Stimulated activated CD4-positive, alpha-beta T cell treated with anti-CD3 and anti-CD28 coated beads, Interleukin-1b, Interleukin-23, amount 100 ng/mL, for 4 hours (primary cell): ENCODE data around the gene FAM181A.
A peak's percentile ranks its signal among the peaks of the same experiment; 100 is the strongest.

Source experiments
- DNase-seq, 2 donors: peaks; one replicate each; pipeline ENCODE4 v3.0.0-alpha.2; 2020; ENCODE audit warnings: low read depth in 2 of 2

FAM181A gene

GRCh38 chr14:93903342-93904184 lies 23.6 kb upstream of the FAM181A start:
- DNase-seq = no peak

DNA sequence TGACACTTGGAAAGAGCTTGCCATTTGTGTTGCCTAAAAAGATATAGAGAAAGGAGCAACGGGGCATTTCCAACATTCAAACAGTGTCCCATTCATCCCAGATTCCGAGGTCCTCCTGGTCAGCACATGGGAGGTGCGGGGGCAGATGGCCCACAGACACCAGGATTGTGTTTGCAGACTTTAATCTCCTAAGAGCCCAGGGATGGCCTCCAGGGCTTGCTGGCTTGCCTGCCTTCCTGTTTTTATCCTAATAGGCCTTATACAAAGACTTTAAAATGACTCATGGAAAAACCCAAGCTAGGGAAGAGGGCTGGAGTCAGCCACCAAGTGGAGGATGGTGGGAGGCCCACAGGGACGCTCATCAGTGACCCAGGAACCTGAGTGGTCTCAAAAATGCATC lies 21.5 kb upstream of the FAM181A start:
- DNase-seq = no peak

DNA sequence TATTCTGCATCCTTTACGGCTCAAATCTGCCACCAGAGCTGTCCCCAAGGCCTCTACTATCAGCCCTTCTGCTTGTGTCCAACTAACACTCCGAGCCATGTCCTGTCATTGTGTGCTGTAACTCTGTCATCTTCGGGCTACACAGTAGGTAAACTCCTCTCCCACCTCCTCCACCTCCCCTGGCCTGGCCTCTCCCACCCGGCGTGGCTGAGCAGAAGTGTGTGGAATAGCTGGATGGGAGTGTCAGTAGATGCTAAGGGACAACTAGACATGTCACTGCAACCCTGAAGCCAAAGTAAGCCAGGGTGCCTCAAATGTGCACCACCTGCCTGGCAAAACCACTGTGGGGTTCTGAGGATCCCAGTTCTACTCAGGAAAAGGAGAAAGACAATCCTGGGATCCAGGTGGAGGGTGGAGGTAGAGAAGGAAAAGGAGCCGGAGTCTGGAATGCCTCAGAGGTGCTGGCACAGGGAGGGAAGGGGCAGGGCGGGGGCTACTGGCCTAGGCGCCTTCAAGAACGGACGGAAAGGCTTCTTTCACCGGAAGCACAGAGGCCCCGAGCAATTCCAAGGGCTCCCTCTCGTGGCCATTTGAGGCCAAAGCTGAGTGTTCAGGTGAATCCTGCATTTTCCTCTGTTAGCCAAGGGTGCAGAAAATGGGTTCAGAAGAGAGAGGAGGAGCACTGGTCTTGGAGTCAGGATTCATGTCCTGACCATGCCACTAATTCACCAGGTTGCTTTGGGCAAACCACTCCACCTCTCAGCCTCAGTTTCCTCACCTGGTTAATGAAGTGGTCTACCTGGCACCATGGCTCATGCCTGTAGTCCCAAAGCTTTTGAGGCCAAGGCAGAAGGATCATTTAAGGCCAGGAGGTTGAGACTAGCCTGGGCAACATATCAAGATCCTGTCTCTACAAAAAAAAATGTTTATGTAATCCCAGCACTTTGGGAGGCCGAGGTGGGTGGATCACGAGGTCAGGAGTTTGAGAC lies 20.5 kb upstream of the FAM181A start:
- peak; percentile 19 to 34 for DNase-seq

GRCh38 chr14:93909429-93910128 lies 17.6 kb upstream of the FAM181A start:
- no peak for DNase-seq

- no peak for DNase-seq
These were observed 15.0 kb upstream of the FAM181A start for GRCh38 chr14:93911975-93912615.

GRCh38 chr14:93912782-93913181 lies 14.4 kb upstream of the FAM181A start:
- DNase-seq = no peak

- DNase-seq = no peak
These were observed 12.9 kb upstream of the FAM181A start for GRCh38 chr14:93914278-93914677.

DNA sequence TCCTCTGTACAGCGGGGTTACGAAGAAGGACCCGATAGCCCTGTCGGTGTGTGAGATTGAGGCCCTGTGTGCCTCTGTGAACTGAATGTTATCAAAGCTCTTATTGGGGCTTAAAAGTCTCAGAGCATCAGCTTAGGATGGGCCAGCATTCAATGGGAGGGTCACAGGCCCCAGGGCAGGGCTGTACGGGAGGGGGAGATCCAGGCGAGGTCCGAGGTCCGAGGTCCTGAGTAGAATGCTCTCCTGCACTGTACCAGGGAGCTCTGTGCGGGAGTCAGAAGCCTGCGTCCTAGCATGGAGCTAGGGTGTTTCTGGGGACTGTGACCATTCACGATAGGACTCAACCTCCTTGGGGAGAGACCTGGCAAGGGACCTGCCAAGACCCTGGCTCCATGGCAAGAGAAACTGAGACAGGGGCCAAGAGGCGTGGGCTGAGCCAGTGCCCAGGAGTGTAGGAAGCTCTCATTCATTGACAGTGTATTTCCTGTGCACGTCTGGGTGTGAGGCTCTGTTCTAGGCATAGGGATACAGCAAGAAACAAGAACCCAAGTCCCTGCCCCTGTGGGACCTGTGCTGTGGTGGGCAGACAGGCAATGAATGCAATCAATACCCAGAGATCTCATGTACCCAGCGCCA lies 12.0 kb upstream of the FAM181A start:
- no peak for DNase-seq

DNA sequence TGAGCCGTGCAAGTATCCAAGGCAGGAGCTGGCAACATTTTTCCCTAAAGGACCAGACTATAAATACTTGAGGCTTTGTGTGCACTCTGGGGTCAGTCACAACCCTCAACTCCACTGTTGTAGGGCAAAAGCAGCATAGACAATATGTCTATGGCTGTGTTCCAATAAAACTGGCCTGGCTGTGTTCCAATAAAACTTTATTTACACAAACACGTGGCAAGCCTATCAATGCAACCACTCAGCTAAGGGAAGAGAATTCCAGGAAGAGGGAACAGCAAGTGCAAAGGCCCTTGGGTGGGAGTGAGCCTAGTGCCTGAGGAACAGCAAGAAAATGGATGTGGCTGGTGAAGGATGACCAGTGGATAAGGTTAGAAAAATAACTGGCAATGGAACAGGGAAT lies 11.3 kb upstream of the FAM181A start:
- no peak for DNase-seq

DNA sequence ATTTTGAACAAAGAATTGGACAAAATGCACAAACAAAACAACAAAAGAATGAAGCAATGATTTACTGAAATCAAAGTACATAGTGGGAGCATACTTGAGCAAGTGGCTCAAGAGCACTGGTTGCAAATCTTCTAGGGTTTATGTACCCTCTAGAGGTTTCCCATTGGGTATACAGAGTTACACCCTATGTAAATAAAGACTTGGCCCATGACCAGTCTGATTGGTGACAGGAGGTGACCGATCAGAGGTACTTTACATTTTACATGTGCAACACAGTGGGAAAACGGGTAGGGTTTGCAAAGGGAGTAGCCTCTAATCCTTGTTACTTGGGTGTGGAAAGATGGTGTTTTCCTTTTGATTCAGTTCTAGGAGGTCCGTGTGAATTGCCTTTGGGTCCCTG lies 10.6 kb upstream of the FAM181A start:
- no peak for DNase-seq

- no peak for DNase-seq
These were observed 10.0 kb upstream of the FAM181A start for GRCh38 chr14:93917141-93917540.

DNA sequence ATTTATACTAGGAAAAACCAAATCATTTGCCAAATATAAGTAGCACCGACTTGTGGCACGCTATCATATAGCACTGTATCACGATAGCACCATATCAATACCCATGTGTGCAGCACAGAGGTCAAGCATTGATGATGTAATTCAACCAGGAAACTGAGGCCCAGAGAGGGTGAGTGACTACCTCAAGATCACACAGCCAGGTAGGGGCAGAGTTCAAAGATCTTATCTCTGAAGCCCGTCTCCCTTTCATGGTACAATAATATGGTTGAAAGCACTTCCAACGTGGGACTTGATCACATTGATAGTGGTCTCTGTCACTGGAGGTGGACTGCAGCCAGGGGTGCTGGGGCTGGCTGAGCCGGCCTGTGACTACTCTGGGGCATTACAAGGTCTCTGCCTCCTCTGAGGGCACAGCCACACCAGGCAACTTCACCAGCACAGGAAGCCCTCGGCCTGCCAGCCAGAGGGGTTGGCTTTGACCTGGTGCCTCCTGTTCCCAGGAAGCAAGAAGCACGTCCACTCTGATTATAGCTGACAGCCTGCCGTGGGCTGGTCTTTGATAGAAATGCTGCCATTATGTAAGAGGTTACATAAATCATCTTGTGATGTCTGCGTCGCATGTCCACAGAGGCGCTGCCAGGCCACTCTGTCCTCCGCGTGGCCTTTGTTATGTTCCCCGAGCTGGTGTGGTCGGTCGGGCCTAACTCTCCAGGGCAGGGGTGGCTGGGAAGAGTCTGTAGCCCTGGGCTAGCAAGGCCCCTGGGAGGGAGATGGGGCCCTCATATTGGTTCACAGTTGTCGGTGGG lies 5.9 kb upstream of the FAM181A start:
- no peak for DNase-seq

DNA sequence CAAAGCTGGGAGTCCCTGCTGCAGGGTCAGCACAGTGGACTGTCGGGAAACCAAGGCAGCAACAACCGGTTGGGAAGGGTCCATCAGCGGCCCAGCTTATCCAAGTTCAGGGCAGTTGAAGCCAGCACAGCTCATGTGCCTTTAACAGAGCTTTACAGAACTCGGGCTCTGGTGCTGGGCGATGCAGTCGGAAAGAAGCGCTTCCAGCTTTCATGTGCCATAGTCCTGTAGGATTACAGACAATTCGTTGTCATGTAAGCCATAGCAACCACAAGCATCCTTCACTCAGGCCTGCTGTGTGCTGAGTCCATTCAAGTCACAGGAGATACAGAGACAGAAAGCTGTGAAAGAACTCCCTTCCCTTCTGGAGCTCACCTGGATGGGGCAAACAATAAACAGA lies 3.5 kb upstream of the FAM181A start:
- DNase-seq = no peak

DNA sequence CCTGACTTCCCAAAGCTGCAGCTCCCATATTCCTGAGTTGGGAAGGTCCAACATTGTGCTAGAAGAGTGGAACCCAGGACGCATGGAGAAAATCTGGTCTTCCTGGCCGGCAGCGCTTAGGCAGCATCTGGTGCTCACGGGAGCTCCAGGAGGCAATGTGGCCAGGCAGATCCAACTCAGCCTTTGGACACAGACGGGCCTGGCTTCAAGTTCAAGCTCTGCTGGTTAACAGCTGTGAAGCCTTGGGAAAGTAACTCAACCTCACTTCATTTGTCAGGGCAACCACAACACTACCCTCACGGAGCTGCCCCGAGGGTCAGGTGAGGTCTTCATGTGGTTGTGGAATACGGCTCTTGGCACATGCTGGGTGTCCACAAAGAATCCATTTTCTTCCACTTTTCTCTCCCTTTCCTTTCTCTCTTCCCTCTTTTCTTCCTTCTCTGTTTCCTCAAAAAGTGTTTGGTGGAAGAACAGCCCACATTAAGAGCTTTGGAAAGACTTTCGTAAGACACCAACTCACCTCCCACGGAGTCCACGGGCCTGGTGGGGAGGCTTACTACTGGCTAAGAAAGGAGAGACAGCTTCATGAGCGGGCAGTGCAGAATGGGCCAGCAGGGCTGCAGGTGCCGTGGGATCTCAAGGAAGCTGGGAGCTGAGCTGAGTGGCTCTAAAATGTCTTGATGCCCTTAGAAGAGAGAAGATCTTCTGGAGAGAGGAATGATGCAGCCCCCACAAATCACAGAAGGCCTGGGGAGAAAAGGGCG lies 2.4 kb upstream of the FAM181A start:
- DNase-seq = no peak

DNA sequence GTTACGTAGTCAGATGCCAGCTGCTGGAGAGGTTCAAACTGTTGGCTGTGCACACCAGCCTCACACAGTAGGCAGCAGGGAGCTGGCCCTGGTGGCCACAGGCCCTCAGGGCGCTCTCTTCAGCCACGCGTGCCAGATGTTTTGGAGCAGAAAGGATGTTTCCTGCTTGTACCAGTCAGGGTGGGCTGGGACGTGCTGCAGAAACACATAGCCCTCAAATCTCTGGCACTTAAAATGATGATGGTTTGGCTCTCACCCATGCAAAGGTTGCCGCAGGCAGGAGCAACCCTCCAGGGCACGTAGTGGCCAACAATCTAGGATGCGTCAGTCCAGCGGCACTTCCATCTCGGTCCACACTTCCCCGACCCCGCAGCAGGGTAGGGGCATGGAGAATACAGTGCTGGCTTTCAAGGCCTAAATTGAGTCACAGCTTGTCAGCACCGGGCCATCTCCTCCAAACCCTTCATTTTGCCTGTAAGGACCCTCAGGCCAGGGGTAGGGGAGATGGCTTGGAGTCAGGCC lies 1.7 kb upstream of the FAM181A start:
- DNase-seq = no peak

GRCh38 chr14:93926245-93926872 lies 785 bp upstream of the FAM181A start:
- DNase-seq = no peak

DNA sequence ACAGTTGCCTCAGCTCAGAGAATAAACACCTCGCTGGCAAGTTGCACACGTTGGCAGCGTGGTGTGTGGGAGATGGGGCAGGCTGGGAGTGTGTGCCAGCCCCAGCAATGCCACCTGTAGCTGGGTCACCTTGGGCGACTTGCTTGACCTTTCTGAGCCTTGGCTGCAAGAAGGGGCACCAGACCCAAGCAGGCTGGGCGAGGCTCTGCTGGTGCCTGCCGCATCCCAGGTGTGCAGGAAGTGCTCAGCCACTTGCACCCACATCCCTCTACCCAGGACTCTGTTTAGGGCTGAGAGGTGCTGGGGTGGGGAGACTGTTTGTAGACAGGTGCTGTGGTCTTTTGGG lies 629 bp downstream of the FAM181A start:
- no peak for DNase-seq

GRCh38 chr14:93928184-93929047 lies 1.3 kb downstream of the FAM181A start:
- no peak for DNase-seq
